OCI-LY7 (cell line): Measurements from ENCODE around the gene CCBE1.

Experiments used
- EZH2phosphoT487 ChIP-seq: fragments of 200-600 bp; sonication (generic); IDR thresholded peaks from 2 replicates; pipeline ENCODE4 v1.6.1; 2018; ENCODE audit warnings: low read depth, borderline replicate concordance, mild to moderate bottlenecking, mixed run types, antibody characterized with exemption, low read length, moderate library complexity, mixed read lengths
- TF ChIP-seq, protein P1 (sequence below): fragments of 200-600 bp; sonication (generic); conservative IDR thresholded peaks from 2 replicates; pipeline ENCODE4 v1.5.1; 2014; ENCODE audit warnings: mild to moderate bottlenecking, antibody characterized with exemption, low read length, moderate library complexity, mixed read lengths

DNA sequence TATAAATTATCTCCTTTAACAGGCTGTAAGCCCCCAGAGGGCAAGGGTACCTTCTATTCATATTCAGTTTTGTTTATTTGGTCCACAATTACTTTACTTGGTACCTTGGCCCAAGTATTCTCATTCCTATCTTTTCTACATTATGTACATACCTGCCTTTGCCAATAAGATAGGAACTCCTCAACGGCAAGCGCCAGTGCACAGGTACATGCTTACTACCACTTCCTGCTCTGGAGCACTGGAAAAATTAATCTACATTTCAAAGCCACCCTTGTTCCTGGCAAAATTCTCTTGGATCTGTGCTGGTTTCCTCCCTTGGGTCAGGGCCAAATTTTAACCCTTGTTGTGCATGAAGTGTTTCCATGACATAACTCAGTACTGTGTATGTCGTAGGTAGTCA is 303.8 kb downstream of the CCBE1 start:
- TF ChIP-seq, protein P1, sequence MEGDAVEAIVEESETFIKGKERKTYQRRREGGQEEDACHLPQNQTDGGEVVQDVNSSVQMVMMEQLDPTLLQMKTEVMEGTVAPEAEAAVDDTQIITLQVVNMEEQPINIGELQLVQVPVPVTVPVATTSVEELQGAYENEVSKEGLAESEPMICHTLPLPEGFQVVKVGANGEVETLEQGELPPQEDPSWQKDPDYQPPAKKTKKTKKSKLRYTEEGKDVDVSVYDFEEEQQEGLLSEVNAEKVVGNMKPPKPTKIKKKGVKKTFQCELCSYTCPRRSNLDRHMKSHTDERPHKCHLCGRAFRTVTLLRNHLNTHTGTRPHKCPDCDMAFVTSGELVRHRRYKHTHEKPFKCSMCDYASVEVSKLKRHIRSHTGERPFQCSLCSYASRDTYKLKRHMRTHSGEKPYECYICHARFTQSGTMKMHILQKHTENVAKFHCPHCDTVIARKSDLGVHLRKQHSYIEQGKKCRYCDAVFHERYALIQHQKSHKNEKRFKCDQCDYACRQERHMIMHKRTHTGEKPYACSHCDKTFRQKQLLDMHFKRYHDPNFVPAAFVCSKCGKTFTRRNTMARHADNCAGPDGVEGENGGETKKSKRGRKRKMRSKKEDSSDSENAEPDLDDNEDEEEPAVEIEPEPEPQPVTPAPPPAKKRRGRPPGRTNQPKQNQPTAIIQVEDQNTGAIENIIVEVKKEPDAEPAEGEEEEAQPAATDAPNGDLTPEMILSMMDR, result no peak
- TF ChIP-seq EZH2phosphoT487, result no peak
